Lower leg skin (tissue), 3 donors: Measurements from ENCODE around the gene CNTN4.

ENCODE experiments used
- CTCF ChIP-seq, 3 donors: fragments of 450-650 bp; IDR thresholded peaks; one replicate each; pipeline ENCODE4 v1.5.1; 2016; ENCODE audit warnings: antibody characterized with exemption in 3 of 3, mild to moderate bottlenecking in 3 of 3, moderate library complexity in 2 of 3
- POLR2A ChIP-seq, 2 donors: fragments of 450-650 bp; IDR thresholded peaks; one replicate each; pipeline ENCODE4 v1.6.1; 2016 to 2017; ENCODE audit warnings: antibody characterized with exemption in 2 of 2, mild to moderate bottlenecking in 1 of 2, moderate library complexity in 1 of 2

GRCh38 chr3:3105246-3105645, 1006.6 kb downstream of the CNTN4 start:
- TF ChIP-seq POLR2A (IDR thresholded peaks at IDR 0.05) (no peak), CTCF (IDR thresholded peaks at IDR 0.05) (no peak)
